Kidney (tissue), 14 donors: Measurements from ENCODE around the gene PPDPF. TPM values are rescaled to one million over a fixed set of nuclear protein-coding genes. Genes with fewer than 3 reads are reported as not detected.

Experiments
- DNase-seq, 5 donors: peaks; one replicate each; pipeline ENCODE4 v3.0.0-alpha.2; 2013 to 2020
- FAIRE-seq: peaks from 2 replicates; lab custom pipeline; 2012; peaks lifted over from hg19 to GRCh38; lab: Jason Lieb, UNC
- H3K27ac ChIP-seq, 2 donors: one replicate each; pipeline ENCODE4 v1.7.0; 2013; ENCODE audit warnings: low read depth in 2 of 2, low read length in 2 of 2, inconsistent platforms in 1 of 2
- H3K27me3 ChIP-seq: one replicate; pipeline ENCODE4 v1.7.1; 2013; ENCODE audit warnings: low read length, inconsistent platforms; ENCODE audit not compliant: control insufficient read depth, insufficient read depth
- H3K36me3 ChIP-seq, 3 donors: one replicate each; pipeline versions ENCODE4 v1.7.0 to v1.7.1; 2013; ENCODE audit warnings: low read length in 3 of 3, control low read depth in 1 of 3, inconsistent platforms in 1 of 3; ENCODE audit not compliant: insufficient read depth in 3 of 3, control insufficient read depth in 2 of 3
- H3K4me1 ChIP-seq, 3 donors: one replicate each; pipeline versions ENCODE4 v1.7.0 to v1.7.1; 2013; ENCODE audit warnings: low read length in 3 of 3, inconsistent platforms in 1 of 3, low read depth in 1 of 3; ENCODE audit not compliant: control insufficient read depth in 2 of 3, insufficient read depth in 2 of 3
- H3K4me3 ChIP-seq, 3 donors: one replicate each; pipeline versions ENCODE4 v1.7.0 to v1.8.1; 2013; ENCODE audit warnings: low read length in 3 of 3, control low read depth in 1 of 3, inconsistent platforms in 1 of 3
- H3K9ac ChIP-seq, 3 donors: one replicate each; pipeline versions ENCODE4 v1.7.0 to v1.7.1; 2013; ENCODE audit warnings: low read length in 3 of 3, control low read depth in 1 of 3, inconsistent platforms in 1 of 3
- H3K9me3 ChIP-seq, 3 donors: one replicate each; pipeline versions ENCODE4 v1.7.0 to v1.7.1; 2013; ENCODE audit warnings: low read length in 3 of 3, control low read depth in 1 of 3, inconsistent platforms in 1 of 3; ENCODE audit not compliant: control insufficient read depth in 2 of 3, insufficient read depth in 1 of 3
- CTCF ChIP-seq: IDR thresholded peaks from 3 replicates; pipeline ENCODE4 v1.5.1; 2012; ENCODE audit warnings: mild to moderate bottlenecking, moderate library complexity, borderline replicate concordance; ENCODE audit not compliant: insufficient read depth; ENCODE audit errors: extremely low read depth
- intact Hi-C: fragments of 100-400 bp; cut with DNase I; formaldehyde crosslinking; loops from one replicate; pipeline ENCODE4 v1.11.1; 2022
- polyA plus RNA-seq: library from polyadenylated mRNA; stranded (reverse); fragments of 350-450 nt; fragmentation: Illumina TruSeq; extraction: RNeasy Lipid Tissue Mini Kit (QIAGEN cat#74804); gene quantifications from one replicate; pipeline ENCODE4 v1.2.3, GENCODE V29; 2014; ENCODE audit warnings: low read depth, low replicate concordance; ENCODE audit not compliant: insufficient read depth
- total RNA-seq: library from RNA; stranded (reverse); fragmentation: NEBNext Ultra II Directional; extraction: Animal tissue kit (Norgen Biotek cat#: 25700); gene quantifications from one replicate; pipeline ENCODE4 v1.2.1, GENCODE V29; 2021
- donor health status: control.
- donor health status: control.
- donor health status: control.
- donor health status: control.
- donor health status: control.
- donor health status: DM: yes; HTN: yes; CAD: no.
- donor health status: Normal renal cell carcinoma (clear cell type).

Gene PPDPF
- total and polyA plus RNA-seq, 2 donors from 2014 or later: 578 to 961 TPM

GRCh38 chr20:63495167-63495720 is 25.3 kb upstream of the PPDPF start:
- H3K27me3 ChIP-seq: peaks cover 2% of the 10 kb centered on the region
- H3K27ac ChIP-seq: no peak overlapping the region
- no peak for FAIRE-seq
- TF ChIP-seq CTCF: no peak
- H3K9me3 ChIP-seq: no peaks in the 10 kb centered on the region
- H3K4me3 ChIP-seq: no peak overlapping the region
- H3K36me3 ChIP-seq: no peaks in the 10 kb centered on the region
- peak in 1 of 5 donors; percentile 51 for DNase-seq
- peaks cover 0 to 2% (median 0%) of the 10 kb centered on the region in 3 donors for H3K4me1 ChIP-seq
- no peak overlapping the region for H3K9ac ChIP-seq
- intact Hi-C loops: no loop called here

GRCh38 chr20:63495741-63496595 is 24.6 kb upstream of the PPDPF start:
- no peaks in the 10 kb centered on the region for H3K9me3 ChIP-seq
- TF ChIP-seq CTCF: peak; percentile 78
- H3K4me3 ChIP-seq: peak overlapping the region in 1 of 3 donors; percentile 41
- peaks cover 0 to 2% (median 0%) of the 10 kb centered on the region in 3 donors for H3K4me1 ChIP-seq
- peak in 4 of 5 donors; percentile 66 to 87 (median 71) for DNase-seq
- FAIRE-seq: no peak
- intact Hi-C loops: no loop called here
- H3K27me3 ChIP-seq: peaks cover 2% of the 10 kb centered on the region
- no peak overlapping the region for H3K27ac ChIP-seq
- H3K36me3 ChIP-seq: no peaks in the 10 kb centered on the region
- H3K9ac ChIP-seq: no peak overlapping the region

GRCh38 chr20:63496596-63497120 is 23.9 kb upstream of the PPDPF start:
- no peak for TF ChIP-seq CTCF
- no peaks in the 10 kb centered on the region for H3K36me3 ChIP-seq
- H3K4me3 ChIP-seq: no peak overlapping the region

More at GRCh38 chr20:63496596-63497120, 23.9 kb upstream of the PPDPF start:
- intact Hi-C loops: no loop called here
- Histone ChIP-seq H3K27me3 (peaks cover 2% of the 10 kb centered on the region), H3K4me1 (peaks cover 0 to 2% (median 0%) of the 10 kb centered on the region in 3 donors), H3K9ac (no peak overlapping the region), H3K9me3 (no peaks in the 10 kb centered on the region), H3K27ac (no peak overlapping the region)
- FAIRE-seq (no peak), DNase-seq (peak in 2 of 5 donors; percentile 63 to 65)
